NCI-H1417 (cell line): Measurements from ENCODE around the gene FOXF1.

Experiments used
- DNase-seq, 3 experiments: peaks; one replicate each; lab custom pipeline; 2025; lab: John Stamatoyannopoulos, UW

FOXF1 gene

GRCh38 chr16:86504315-86505184, 5.8 kb upstream of the FOXF1 start:
- no peak for DNase-seq

GRCh38 chr16:86505185-86505898, 5.0 kb upstream of the FOXF1 start:
- DNase-seq, result no peak

GRCh38 chr16:86505899-86506864, 4.1 kb upstream of the FOXF1 start:
- DNase-seq, result no peak

- DNase-seq, result no peak
Measured at GRCh38 chr16:86507173-86508027, 2.9 kb upstream of the FOXF1 start.

- DNase-seq, result no peak
Measured at GRCh38 chr16:86508028-86508946, 2.0 kb upstream of the FOXF1 start.

GRCh38 chr16:86508947-86509758, 1.2 kb upstream of the FOXF1 start:
- DNase-seq, result peak in 2 of 3 experiments; percentile 56 to 68

- peak in 2 of 3 experiments; percentile 38 to 56 for DNase-seq
Measured at GRCh38 chr16:86509759-86510464, 415 bp upstream of the FOXF1 start.

- no peak for DNase-seq
Measured at GRCh38 chr16:86511317-86512161, 1.2 kb downstream of the FOXF1 start.

- no peak for DNase-seq
Measured at GRCh38 chr16:86512301-86512859, 2.1 kb downstream of the FOXF1 start.

- no peak for DNase-seq
Measured at GRCh38 chr16:86512860-86513470, 2.6 kb downstream of the FOXF1 start.

GRCh38 chr16:86513471-86514277, 3.3 kb downstream of the FOXF1 start:
- no peak for DNase-seq

GRCh38 chr16:86514481-86515376, 4.4 kb downstream of the FOXF1 start:
- no peak for DNase-seq

GRCh38 chr16:86515413-86515776, 5.1 kb downstream of the FOXF1 start:
- DNase-seq, result no peak

GRCh38 chr16:86515777-86516622, 5.7 kb downstream of the FOXF1 start:
- no peak for DNase-seq
